Activated CD4-positive, alpha-beta memory T cell treated with anti-CD3 and anti-CD28 coated beads, Interleukin-2, amount 10 ng/mL, durations not matched to agents 7 days and 5 days (primary cell): ENCODE results near the gene ETV3L. TPM values are rescaled to one million over a fixed set of nuclear protein-coding genes. Genes with fewer than 3 reads are reported as not detected.

Experiments
- CTCF ChIA-PET: fragments of 350-600 bp; sonication (Branson Sonifier 250); formaldehyde crosslinking; loops from one replicate; lab custom pipeline; 2021; ENCODE audit warnings: antibody characterized with exemption, inconsistent platforms; lab: Charles Lee
- POLR2A ChIA-PET: fragments of 350-600 bp; sonication (Branson Sonifier 250); formaldehyde crosslinking; loops from one replicate; lab custom pipeline; 2021; ENCODE audit warnings: antibody characterized with exemption; lab: Charles Lee
- DNase-seq: peaks from one replicate; pipeline ENCODE4 v3.0.0-alpha.2; 2020
- H3K27ac Mint-ChIP-seq: one replicate; pipeline ENCODE4 v1.8.0; 2021; ENCODE audit warnings: mild to moderate bottlenecking, mixed read lengths
- H3K27me3 Mint-ChIP-seq: one replicate; pipeline ENCODE4 v1.8.0; 2021; ENCODE audit warnings: mixed read lengths
- H3K36me3 Mint-ChIP-seq: one replicate; pipeline ENCODE4 v1.8.0; 2021; ENCODE audit warnings: low read depth, mixed read lengths
- H3K4me1 Mint-ChIP-seq: one replicate; pipeline ENCODE4 v1.8.0; 2021; ENCODE audit warnings: mixed read lengths
- H3K4me3 Mint-ChIP-seq: one replicate; pipeline ENCODE4 v1.8.0; 2021; ENCODE audit warnings: mild to moderate bottlenecking, mixed read lengths
- H3K9me3 Mint-ChIP-seq: one replicate; pipeline ENCODE4 v1.8.0; 2021; ENCODE audit warnings: mixed read lengths
- total RNA-seq, 2 experiments: library from RNA; stranded (reverse); gene quantifications; one replicate each; pipeline ENCODE4 v1.2.3, GENCODE V29; 2021

ETV3L gene
- total RNA-seq, 2 experiments from 2014 or later = not detected

DNA sequence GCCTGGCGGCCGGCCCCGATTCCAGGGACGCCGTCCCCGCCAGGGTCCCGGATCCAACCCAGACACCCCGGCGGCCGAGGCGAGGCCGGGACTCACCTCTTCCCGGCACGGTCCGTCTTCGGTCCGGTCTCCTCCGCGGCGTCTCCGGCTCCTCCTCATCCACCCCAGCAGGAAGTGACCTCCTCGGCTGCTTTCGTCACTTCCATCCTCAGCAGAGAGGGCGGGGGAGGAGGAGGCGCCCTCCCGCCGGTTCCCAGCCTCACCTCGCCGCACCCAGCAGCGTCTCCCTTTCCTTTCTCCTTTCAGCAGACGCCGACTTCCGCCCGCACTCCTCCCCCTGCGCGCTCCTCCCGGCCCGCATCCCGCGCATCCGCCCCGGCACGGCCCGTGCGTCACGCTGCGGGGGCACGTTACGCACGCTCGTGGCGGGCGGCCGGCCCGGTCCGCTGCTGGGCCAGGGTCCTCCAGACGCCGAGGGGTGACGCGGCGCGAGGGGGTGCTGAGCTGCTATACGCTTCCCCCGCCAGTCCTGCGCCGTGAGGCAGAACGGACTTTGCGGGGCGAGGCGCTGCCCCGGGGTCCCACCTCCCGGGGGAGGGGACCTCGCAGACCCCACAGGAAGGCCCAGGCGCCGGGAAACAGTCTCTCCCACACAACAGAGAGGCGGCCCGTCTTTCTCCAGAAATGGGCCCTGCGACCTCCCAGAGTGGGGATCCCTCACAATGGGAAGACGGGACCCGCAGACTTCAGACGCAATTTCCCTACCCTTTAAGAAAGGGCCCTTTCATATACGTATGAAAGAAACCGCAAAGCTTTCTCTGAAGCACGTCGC, 38.8 kb upstream of the ETV3L start, which contains the start of gene ETV3:
TSS of gene ETV3 (minus strand) at position 176 of the 832 bp plus-strand sequence. CDS start 2,043 bp downstream, outside the sequence.
- H3K36me3 Mint-ChIP-seq = peaks cover 39% of the 10 kb centered on the region
- H3K9me3 Mint-ChIP-seq = no peaks in the 10 kb centered on the region
- peak within 1 kb of the TSS; percentile 86 for H3K27ac Mint-ChIP-seq
- ChIA-PET POLR2A (interaction anchor here (0.6 to 3.4 kb wide), 8 partner anchors 11 to 41 kb away, joined by 3 to 13 read pairs (median 4); no protein-coding TSS in a partner anchor), CTCF (interaction anchor here (1.4 to 4.6 kb wide), 4 partner anchors 10 to 48 kb away, joined by 3 to 48 read pairs (median 6); no protein-coding TSS in a partner anchor)
- peak; percentile 94 for DNase-seq
- peak within 1 kb of the TSS; percentile 92 for H3K4me3 Mint-ChIP-seq
- no peaks in the 10 kb centered on the region for H3K27me3 Mint-ChIP-seq
- H3K4me1 Mint-ChIP-seq = peaks cover 51% of the 10 kb centered on the region

- peaks cover 59% of the 10 kb centered on the region for H3K4me1 Mint-ChIP-seq
- no peak for DNase-seq
- H3K9me3 Mint-ChIP-seq = no peaks in the 10 kb centered on the region
- peak overlapping the region; percentile 86 for H3K27ac Mint-ChIP-seq
- no peaks in the 10 kb centered on the region for H3K27me3 Mint-ChIP-seq
- peaks cover 47% of the 10 kb centered on the region for H3K36me3 Mint-ChIP-seq
- peak overlapping the region; percentile 92 for H3K4me3 Mint-ChIP-seq
- ChIA-PET CTCF (interaction anchor here (1.4 to 4.6 kb wide), 3 partner anchors 14 to 47 kb away, joined by 3 to 48 read pairs (median 6); no protein-coding TSS in a partner anchor), POLR2A (interaction anchor here (0.6 to 3.4 kb wide), 5 partner anchors 11 to 330 kb away, joined by 3 to 13 read pairs (median 4); no protein-coding TSS in a partner anchor)
Measured at GRCh38 chr1:157137408-157138219, 38.0 kb upstream of the ETV3L start.

DNA sequence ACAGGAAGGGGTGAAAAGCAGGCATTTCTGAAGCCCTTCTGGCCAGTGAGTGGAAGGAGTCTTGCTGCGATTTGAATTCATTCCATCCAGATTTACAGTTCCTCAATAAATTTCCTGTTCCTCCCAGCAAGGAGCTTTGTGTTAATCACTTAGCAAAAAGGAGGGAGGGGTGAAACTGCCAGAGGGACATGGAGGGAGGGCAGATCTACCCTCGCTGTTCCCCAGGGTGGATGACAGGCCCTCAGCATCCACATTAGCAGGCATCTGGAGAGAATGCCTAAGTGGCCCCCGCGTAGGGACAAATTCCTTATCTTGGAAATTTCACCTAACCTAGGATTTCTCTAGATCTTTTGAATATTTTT, 37.4 kb upstream of the ETV3L start:
- CTCF ChIA-PET = interaction anchor here (1.4 to 4.6 kb wide), 3 partner anchors 14 to 47 kb away, joined by 3 to 48 read pairs (median 6); no protein-coding TSS in a partner anchor

GRCh38 chr1:157136133-157136532, 36.5 kb upstream of the ETV3L start:
- Mint-ChIP-seq H3K27ac (peak overlapping the region; percentile 86), H3K4me3 (peak overlapping the region; percentile 92), H3K27me3 (no peaks in the 10 kb centered on the region), H3K9me3 (no peaks in the 10 kb centered on the region), H3K4me1 (peaks cover 74% of the 10 kb centered on the region), H3K36me3 (peaks cover 62% of the 10 kb centered on the region)
- CTCF ChIA-PET = interaction anchor here (1.0 to 4.6 kb wide), 6 partner anchors 14 to 50 kb away, joined by 3 to 48 read pairs (median 4); no protein-coding TSS in a partner anchor
- DNase-seq = peak; percentile 32
- POLR2A ChIA-PET = interaction anchor here (1.0 to 2.1 kb wide), 2 partner anchors 19 to 26 kb away, joined by 3 to 13 read pairs; no protein-coding TSS in a partner anchor

More for the DNA sequence above, 37.4 kb upstream of the ETV3L start:
- no peaks in the 10 kb centered on the region for H3K9me3 Mint-ChIP-seq
- H3K27ac Mint-ChIP-seq = peak overlapping the region; percentile 86
- peaks cover 65% of the 10 kb centered on the region for H3K4me1 Mint-ChIP-seq
- H3K27me3 Mint-ChIP-seq = no peaks in the 10 kb centered on the region
- peaks cover 53% of the 10 kb centered on the region for H3K36me3 Mint-ChIP-seq
- DNase-seq = no peak
- H3K4me3 Mint-ChIP-seq = peak overlapping the region; percentile 92
- POLR2A ChIA-PET = interaction anchor here (0.9 to 3.4 kb wide), 4 partner anchors 12 to 27 kb away, joined by 3 to 13 read pairs (median 8); no protein-coding TSS in a partner anchor

GRCh38 chr1:157135646-157136045, 36.0 kb upstream of the ETV3L start:
- Mint-ChIP-seq H3K4me3 (peak overlapping the region; percentile 92), H3K4me1 (peaks cover 76% of the 10 kb centered on the region), H3K9me3 (no peaks in the 10 kb centered on the region), H3K27ac (peak overlapping the region; percentile 86), H3K36me3 (peaks cover 67% of the 10 kb centered on the region), H3K27me3 (no peaks in the 10 kb centered on the region)
- CTCF ChIA-PET = interaction anchor here (1.0 to 4.6 kb wide), 6 partner anchors 14 to 49 kb away, joined by 3 to 48 read pairs (median 4); no protein-coding TSS in a partner anchor
- no peak for DNase-seq
- POLR2A ChIA-PET = interaction anchor here (1.0 to 1.2 kb wide), 4 partner anchors 15 to 46 kb away, joined by 3 to 4 read pairs (median 3); no protein-coding TSS in a partner anchor

GRCh38 chr1:157135070-157135469, 35.5 kb upstream of the ETV3L start:
- no peak for DNase-seq
- POLR2A ChIA-PET = interaction anchor here (1.0 to 1.2 kb wide), 4 partner anchors 16 to 45 kb away, joined by 3 to 4 read pairs (median 3); no protein-coding TSS in a partner anchor
- peaks cover 76% of the 10 kb centered on the region for H3K4me1 Mint-ChIP-seq
- CTCF ChIA-PET = interaction anchor here (0.6 to 4.6 kb wide), 8 partner anchors 13 to 49 kb away, joined by 3 to 48 read pairs (median 4); no protein-coding TSS in a partner anchor
- H3K4me3 Mint-ChIP-seq = peak overlapping the region; percentile 92
- peaks cover 71% of the 10 kb centered on the region for H3K36me3 Mint-ChIP-seq
- H3K9me3 Mint-ChIP-seq = no peaks in the 10 kb centered on the region
- no peaks in the 10 kb centered on the region for H3K27me3 Mint-ChIP-seq
- H3K27ac Mint-ChIP-seq = peak overlapping the region; percentile 86

DNA sequence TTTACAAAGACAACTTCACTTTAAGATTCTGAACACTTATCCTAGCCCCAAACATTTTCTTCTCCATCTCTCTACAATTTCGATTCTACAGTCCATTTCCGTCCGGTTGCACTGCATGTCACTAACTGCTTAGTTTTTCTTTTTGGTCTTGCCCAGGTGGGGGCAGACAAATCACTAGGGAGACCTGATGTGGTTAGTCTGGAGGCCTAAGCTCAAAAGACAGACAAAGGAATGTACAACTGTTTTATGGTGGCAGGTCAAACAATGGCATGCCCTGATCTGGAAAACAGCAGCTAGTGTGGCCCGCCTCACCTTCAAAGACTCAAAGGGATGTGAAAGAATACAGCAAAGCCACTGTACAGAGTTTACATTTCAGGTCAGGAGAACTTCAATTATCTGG, 34.8 kb upstream of the ETV3L start:
- CTCF ChIA-PET = interaction anchor here (0.9 to 4.6 kb wide), 6 partner anchors 16 to 47 kb away, joined by 3 to 48 read pairs (median 5); no protein-coding TSS in a partner anchor
- Mint-ChIP-seq H3K36me3 (peaks cover 76% of the 10 kb centered on the region), H3K27ac (peak overlapping the region; percentile 86), H3K9me3 (no peaks in the 10 kb centered on the region), H3K4me3 (peak overlapping the region; percentile 17), H3K4me1 (peaks cover 72% of the 10 kb centered on the region), H3K27me3 (no peaks in the 10 kb centered on the region)
- DNase-seq = no peak
- POLR2A ChIA-PET = interaction anchor here (1.1 to 1.5 kb wide), 5 partner anchors 9 to 45 kb away, joined by 3 to 7 read pairs (median 3); no protein-coding TSS in a partner anchor

DNA sequence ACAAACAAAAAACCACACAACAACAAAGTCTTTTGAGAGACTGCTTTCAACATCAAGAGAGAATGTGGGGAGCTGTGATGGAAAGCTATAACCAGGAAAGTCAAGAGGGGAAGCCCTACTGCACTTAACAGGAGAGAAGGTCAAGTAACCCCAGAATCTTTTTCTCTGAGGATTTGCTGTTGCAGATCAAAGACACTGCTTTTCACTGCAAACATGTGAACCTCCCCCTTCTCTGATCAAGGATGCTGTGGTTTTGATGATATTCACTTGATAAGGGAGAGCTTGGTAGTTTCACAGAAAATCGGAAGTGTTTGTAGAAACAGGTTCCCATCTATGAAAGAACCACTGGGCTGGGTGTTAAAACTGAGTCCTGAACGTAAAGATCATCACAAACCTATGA, 33.8 kb upstream of the ETV3L start:
- Mint-ChIP-seq H3K4me3 (peak overlapping the region; percentile 64), H3K27me3 (no peaks in the 10 kb centered on the region), H3K4me1 (peaks cover 66% of the 10 kb centered on the region), H3K27ac (peak overlapping the region; percentile 86), H3K36me3 (peaks cover 78% of the 10 kb centered on the region), H3K9me3 (no peaks in the 10 kb centered on the region)
- no peak for DNase-seq
- CTCF ChIA-PET = interaction anchor here (0.9 to 3.2 kb wide), 3 partner anchors 20 to 43 kb away, joined by 3 to 13 read pairs (median 13); no protein-coding TSS in a partner anchor
- POLR2A ChIA-PET = interaction anchor here (1.1 to 1.5 kb wide), 3 partner anchors 10 to 21 kb away, joined by 3 to 7 read pairs (median 4); no protein-coding TSS in a partner anchor

DNA sequence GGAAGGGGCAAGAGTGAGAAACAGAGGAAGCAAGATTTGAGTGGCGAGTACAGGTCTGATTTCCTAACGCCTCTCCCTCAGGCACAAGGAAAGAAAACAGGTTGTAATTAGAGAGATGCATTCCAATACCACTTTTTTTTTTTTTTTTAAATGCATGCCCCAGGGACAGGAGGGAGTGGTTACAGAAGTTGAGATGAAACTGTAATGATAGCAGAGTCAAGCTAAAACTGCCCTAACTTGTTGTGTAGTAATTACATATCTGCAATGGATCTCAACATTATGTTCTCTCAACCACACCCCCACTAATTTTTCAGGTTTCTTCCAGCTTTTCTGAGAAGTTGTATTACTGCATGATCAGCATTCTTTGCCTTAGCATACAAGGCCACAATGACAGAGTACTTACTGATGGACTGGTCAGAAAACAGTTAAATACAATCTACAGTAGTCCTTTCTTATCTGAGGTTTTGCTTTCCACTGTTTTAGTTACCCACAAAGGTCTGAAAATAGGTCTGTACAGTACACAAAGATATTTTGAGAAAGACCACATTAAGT, 33.1 kb upstream of the ETV3L start:
- H3K4me1 Mint-ChIP-seq = peaks cover 74% of the 10 kb centered on the region
- H3K9me3 Mint-ChIP-seq = no peaks in the 10 kb centered on the region
- DNase-seq = no peak
- H3K27ac Mint-ChIP-seq = peak overlapping the region; percentile 86
- peak overlapping the region; percentile 16 for H3K4me3 Mint-ChIP-seq
- H3K27me3 Mint-ChIP-seq = no peaks in the 10 kb centered on the region
- POLR2A ChIA-PET = interaction anchor here (1.5 kb wide), 1 partner anchor 18 kb away, joined by 4 read pairs; no protein-coding TSS in a partner anchor
- H3K36me3 Mint-ChIP-seq = peaks cover 84% of the 10 kb centered on the region
- CTCF ChIA-PET = interaction anchor here (1.9 to 3.2 kb wide), 2 partner anchors 23 to 42 kb away, joined by 13 read pairs; no protein-coding TSS in a partner anchor

DNA sequence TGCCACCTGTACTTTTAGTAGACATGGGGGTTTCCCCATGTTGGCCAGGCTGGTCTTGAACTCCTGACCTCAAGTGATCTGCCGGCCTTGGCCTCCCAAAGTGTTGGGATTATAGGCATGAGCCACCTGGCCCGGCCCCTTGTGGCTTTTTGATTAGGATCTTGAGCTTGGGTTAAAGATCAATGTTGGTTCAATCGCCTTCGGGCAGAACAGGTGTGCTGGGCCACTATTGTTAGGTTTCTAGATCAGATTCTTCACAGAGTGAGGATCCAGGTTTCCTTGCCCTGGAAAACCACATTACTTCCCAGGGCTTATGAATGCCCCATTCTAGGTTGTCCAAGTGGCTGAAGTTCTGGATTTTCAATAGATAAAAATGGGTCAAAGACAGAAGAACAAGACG, 32.5 kb upstream of the ETV3L start:
- H3K4me3 Mint-ChIP-seq = no peak overlapping the region
- H3K36me3 Mint-ChIP-seq = peaks cover 84% of the 10 kb centered on the region
- peaks cover 70% of the 10 kb centered on the region for H3K4me1 Mint-ChIP-seq
- H3K9me3 Mint-ChIP-seq = no peaks in the 10 kb centered on the region
- no peak for DNase-seq
- H3K27me3 Mint-ChIP-seq = no peaks in the 10 kb centered on the region
- ChIA-PET CTCF (interaction anchor here (3.2 kb wide), 1 partner anchor 24 kb away, joined by 13 read pairs; no protein-coding TSS in a partner anchor), POLR2A (interaction anchor here (1.0 kb wide), 1 partner anchor 163 kb away, joined by 3 read pairs; no protein-coding TSS in a partner anchor)
- H3K27ac Mint-ChIP-seq = peak overlapping the region; percentile 86

DNA sequence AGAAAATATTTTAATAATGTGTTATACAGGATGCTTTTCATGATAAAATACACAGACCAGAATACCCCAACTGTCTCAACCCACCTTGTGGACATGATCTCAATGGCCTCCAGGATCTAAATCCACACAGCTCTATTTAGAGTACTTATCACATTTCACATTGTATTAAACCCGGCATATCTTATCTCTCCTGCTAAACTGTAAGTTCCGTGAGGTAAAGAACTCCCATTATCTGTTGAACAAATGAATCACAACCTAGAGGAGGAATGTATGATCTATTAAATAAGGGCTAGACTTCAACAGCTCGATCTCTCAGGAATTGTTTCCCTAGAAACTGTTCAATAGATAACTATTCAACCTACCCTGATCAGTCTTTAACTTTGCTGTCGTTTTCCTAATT, 31.7 kb upstream of the ETV3L start:
- DNase-seq = no peak
- POLR2A ChIA-PET = interaction anchor here (1.0 kb wide), 1 partner anchor 162 kb away, joined by 3 read pairs; no protein-coding TSS in a partner anchor
- CTCF ChIA-PET = no interaction called here
- Mint-ChIP-seq H3K9me3 (no peaks in the 10 kb centered on the region), H3K27me3 (no peaks in the 10 kb centered on the region), H3K36me3 (peaks cover 87% of the 10 kb centered on the region), H3K27ac (no peak overlapping the region), H3K4me3 (no peak overlapping the region), H3K4me1 (peaks cover 62% of the 10 kb centered on the region)
